Measurements from ENCODE around the gene PHF12.
"Not testable (repeated sequence)": the region's sequence is repeated elsewhere in the genome, so short reads cannot be mapped to it uniquely, and the experiment has no call there.

Gene PHF12

DNA sequence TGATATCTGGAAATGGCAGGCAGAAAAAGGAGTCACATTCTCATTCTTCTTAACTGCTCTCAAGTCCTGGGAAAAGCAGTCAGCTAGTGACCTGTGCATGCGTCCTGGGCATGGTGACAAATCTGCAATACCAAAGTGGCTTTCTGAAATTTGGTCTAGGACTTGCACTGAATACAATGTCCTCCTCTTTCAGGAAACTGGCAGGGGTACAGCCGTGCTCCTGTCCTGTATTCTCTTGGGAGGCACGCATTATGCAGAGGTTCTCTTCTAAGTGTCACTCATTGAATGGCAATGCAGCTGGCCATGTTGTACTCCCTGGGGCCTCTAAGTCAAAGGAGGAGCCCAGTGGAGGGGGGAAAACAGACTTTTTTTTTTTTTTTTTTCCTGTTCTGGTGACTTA is 10.6 kb downstream of the PHF12 start:
- FAIRE-seq = no peak

DNA sequence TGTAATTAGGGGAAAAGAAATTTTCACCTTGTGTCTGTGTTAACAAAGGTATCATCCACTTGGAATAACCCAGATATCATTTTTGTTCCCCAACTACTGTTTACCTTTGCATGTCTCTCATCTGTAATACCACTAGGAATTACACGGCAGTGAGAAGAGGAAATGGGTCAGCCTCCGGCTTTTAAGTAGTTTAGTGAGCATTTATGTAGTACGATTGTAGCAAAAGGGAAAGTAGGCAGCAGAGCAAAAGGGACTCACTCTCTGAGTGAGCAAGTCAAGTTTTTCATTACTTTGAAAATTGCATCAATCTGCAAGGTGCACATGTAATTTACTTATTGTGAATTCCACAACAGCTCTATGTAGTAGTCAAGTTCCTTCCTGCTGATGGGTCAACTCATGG is 11.2 kb downstream of the PHF12 start:
- no peak for DNase-seq (ENCODE audit: extremely low spot score, insufficient read length, low read depth)
- FAIRE-seq = no peak

More for the DNA sequence above, 10.6 kb downstream of the PHF12 start:
- DNase-seq (ENCODE audit: extremely low spot score, insufficient read length, low read depth) = no peak

- FAIRE-seq = no peak
These were observed 12.8 kb downstream of the PHF12 start for GRCh38 chr17:28938552-28938951.

GRCh38 chr17:28937044-28937729 is 14.1 kb downstream of the PHF12 start:
- DNase-seq (ENCODE audit: extremely low spot score, insufficient read length, low read depth) = no peak
- FAIRE-seq = no peak

More at GRCh38 chr17:28938552-28938951, 12.8 kb downstream of the PHF12 start:
- no peak for DNase-seq (ENCODE audit: extremely low spot score, insufficient read length, low read depth)

GRCh38 chr17:28935744-28936460 is 15.4 kb downstream of the PHF12 start:
- FAIRE-seq = no peak
- no peak for DNase-seq (ENCODE audit: extremely low spot score, insufficient read length, low read depth)

GRCh38 chr17:28934508-28934907 is 16.8 kb downstream of the PHF12 start:
- DNase-seq (ENCODE audit: extremely low spot score, insufficient read length, low read depth); FAIRE-seq: not testable (repeated sequence)

DNA sequence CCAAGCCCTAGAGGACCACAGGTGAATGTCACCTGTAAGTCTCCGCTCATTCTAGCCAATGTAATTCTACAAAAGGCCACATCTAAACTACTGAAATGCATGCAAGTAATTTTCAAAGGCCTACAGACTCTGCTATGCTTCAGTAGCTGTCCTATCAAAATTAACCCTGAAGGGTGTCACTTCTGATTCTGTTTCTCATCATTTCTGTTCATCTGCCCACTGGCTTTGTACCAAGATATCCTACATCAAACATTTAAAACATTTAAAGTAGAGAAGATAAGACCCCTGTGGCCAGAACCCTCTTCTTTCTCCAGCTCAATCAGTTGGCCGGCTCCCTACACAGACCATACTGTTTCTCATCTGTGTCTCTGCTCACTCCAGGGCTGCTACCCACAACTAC is 21.5 kb downstream of the PHF12 start:
- DNase-seq (ENCODE audit: extremely low spot score, insufficient read length, low read depth) = no peak
- no peak for FAIRE-seq

- DNase-seq (ENCODE audit: extremely low spot score, insufficient read length, low read depth) = no peak
- FAIRE-seq = no peak
These were observed 23.3 kb downstream of the PHF12 start for GRCh38 chr17:28928061-28928460.

- FAIRE-seq (no peak), DNase-seq (ENCODE audit: extremely low spot score, insufficient read length, low read depth) (no peak)
These were observed 24.5 kb downstream of the PHF12 start for GRCh38 chr17:28926786-28927185.

GRCh38 chr17:28926366-28926765 is 25.0 kb downstream of the PHF12 start:
- FAIRE-seq (no peak), DNase-seq (ENCODE audit: extremely low spot score, insufficient read length, low read depth) (no peak)

DNA sequence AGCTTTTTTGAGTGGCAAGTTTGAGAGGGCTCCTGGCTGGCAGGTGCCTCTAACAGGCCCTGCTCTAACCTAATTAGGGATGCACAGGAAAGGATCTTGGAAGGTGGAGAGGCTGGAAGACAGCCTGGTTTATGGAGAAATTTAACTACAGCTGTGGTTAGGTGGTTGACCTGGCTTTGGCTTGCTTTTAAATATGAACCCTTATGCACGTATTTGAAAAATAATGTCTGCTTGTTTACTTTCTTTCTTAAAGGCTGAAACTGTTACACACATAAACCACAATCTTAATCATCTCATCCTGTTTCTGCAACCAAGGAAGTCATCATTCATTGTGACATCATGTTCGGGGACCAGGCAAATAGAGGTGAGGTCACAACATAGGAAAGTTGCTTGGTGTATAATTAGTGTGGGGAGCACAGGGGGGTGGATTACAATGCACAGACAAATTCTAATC is 25.4 kb downstream of the PHF12 start:
- FAIRE-seq (peak; percentile 57), DNase-seq (ENCODE audit: extremely low spot score, insufficient read length, low read depth) (no peak)

DNA sequence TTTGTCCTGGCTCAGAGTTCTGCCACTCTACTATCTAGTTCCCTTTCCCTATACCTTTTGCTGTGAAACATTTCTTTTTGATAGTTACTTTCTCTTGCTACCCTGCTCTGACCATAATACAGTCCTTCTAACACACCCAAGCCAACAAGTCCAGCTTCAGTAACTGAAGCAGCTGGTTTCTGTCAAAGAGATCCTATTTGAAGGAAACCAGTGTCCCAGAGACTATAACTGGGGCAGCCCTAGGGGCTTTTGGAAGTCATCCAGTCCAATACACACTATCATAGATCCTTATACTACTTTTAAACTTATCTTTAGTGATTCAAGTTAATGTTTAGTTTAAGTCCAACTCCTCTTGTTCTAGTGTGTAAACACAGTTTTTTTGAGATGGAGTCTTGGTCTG is 31.1 kb downstream of the PHF12 start:
- FAIRE-seq = no peak

GRCh38 chr17:28918295-28918694 is 33.0 kb downstream of the PHF12 start:
- FAIRE-seq (no peak), DNase-seq (ENCODE audit: extremely low spot score, insufficient read length, low read depth) (no peak)

More for the DNA sequence above, 31.1 kb downstream of the PHF12 start:
- no peak for DNase-seq (ENCODE audit: extremely low spot score, insufficient read length, low read depth)

- FAIRE-seq (no peak), DNase-seq (ENCODE audit: extremely low spot score, insufficient read length, low read depth) (no peak)
These were observed 33.9 kb downstream of the PHF12 start for GRCh38 chr17:28917465-28917864.

GRCh38 chr17:28917029-28917428 is 34.3 kb downstream of the PHF12 start:
- DNase-seq (ENCODE audit: extremely low spot score, insufficient read length, low read depth) = no peak
- FAIRE-seq = no peak

DNA sequence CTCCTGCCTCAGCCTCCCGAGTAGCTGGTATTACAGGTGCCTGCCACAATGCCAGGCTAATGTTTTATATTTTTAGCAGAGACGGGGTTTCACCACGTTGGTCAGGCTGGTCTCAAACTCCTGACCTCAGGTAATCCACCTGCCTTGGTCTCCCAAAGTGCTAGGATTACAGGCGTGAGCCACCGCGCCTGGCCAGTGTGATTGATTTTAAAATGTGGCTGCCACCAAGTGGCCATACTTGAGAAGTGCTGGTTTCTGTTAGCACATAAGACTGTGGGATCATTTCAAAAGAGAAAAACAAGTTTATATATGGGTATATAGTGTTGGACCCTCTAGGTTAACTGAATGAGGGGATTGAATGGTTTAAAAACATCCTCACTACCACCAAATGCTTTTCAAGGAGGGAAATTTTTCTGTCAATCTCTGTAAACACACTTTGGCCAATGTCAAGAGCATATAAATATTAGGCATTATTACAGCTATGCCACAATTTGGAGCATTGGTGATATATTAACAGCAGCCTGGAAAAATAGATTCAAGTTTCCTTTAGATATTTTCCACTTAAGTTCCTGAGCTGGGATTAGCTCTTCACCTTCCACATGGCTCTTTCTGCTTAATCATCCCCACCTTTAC is 34.9 kb downstream of the PHF12 start:
- FAIRE-seq = no peak

DNA sequence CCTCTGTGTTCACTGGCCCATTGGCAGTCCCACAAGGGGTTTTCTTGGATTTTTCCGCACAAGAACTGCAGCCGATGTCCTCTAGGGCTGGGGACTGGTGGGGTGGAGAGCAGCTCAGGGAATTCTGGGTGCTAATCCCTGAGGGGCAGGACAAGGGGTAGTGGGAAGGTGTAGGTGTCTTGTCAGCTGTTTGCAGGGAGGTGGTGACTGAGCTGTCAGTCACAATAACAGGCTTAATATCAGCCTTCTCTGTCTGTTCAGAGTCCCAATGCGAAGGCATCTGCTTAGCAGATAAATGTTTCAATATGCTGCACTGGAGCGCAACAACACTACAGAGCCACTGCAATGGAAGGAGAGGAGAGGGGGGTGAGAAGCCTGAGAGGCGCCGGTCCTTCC is 38.4 kb downstream of the PHF12 start:
- FAIRE-seq (no peak), DNase-seq (ENCODE audit: extremely low spot score, insufficient read length, low read depth) (no peak)

More for the DNA sequence above, 34.9 kb downstream of the PHF12 start:
- DNase-seq (ENCODE audit: extremely low spot score, insufficient read length, low read depth) = no peak

- FAIRE-seq = no peak
These were observed 38.9 kb downstream of the PHF12 start for GRCh38 chr17:28912281-28912937.

DNA sequence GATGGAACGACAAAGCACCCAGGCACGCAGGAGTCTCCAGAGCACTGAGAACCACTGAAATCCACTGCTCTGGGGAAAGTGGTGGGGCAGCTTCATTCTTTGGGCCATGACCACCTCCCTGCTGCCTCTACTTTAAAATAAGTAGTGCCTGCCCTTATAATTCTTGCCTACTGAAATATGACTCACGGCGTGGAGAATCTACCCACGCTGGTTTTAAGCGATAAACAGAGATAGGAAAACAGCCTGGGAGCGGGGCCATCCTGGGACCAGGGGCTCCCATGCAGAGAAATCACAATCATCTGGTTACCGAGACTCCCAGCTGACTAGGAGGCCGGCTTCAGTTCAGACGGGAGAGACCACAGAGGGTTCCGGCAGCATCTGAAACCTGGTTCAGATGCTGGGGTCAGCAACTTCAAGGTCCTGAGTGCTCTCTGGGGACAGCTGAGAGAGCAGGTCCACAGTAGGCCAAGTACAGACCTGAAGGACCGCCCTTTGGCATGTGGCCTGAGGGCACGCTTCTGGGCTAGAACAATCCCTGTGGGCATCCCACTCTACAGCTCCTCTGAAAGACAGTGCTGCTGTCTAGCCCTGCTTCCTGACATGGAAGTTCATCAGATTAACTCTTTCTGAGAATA is 39.8 kb downstream of the PHF12 start:
- FAIRE-seq (no peak), DNase-seq (ENCODE audit: extremely low spot score, insufficient read length, low read depth) (no peak)

More at GRCh38 chr17:28912281-28912937, 38.9 kb downstream of the PHF12 start:
- DNase-seq (ENCODE audit: extremely low spot score, insufficient read length, low read depth) = no peak

- FAIRE-seq (no peak), DNase-seq (ENCODE audit: extremely low spot score, insufficient read length, low read depth) (no peak)
These were observed 40.8 kb downstream of the PHF12 start for GRCh38 chr17:28910534-28910933.
